T-cell (primary cell): Measurements from ENCODE around the gene DIP2C. TPM values are rescaled to one million over a fixed set of nuclear protein-coding genes. Genes with fewer than 3 reads are reported as not detected.

Experiments used
- ATAC-seq, 4 experiments: fragments of 200-7000 bp in 3 of 4; fragments of 150-1000 bp in 1 of 4; cut with Tn5 transposase; replicated peaks in 1 of 4; 1 replicate in 3 of 4; 2 replicates in 1 of 4; pipeline ENCODE4 v1.10.0; 2021; ENCODE audit warnings: moderate library complexity in 3 of 4, mild to moderate bottlenecking in 2 of 4, moderate number of reproducible peaks in 1 of 4
- CTCF ChIA-PET, 2 donors: fragments of 300-600 bp; sonication (Branson Sonifier 250); formaldehyde crosslinking; loops; one replicate each; lab custom pipeline; 2022; ENCODE audit warnings: antibody characterized with exemption in 2 of 2; lab: Charles Lee
- POLR2A ChIA-PET, 2 donors: fragments of 300-600 bp; sonication (Branson Sonifier 250); formaldehyde crosslinking; loops; one replicate each; lab custom pipeline; 2022; ENCODE audit warnings: antibody characterized with exemption in 2 of 2; lab: Charles Lee
- DNase-seq, 35 experiments: peaks; one replicate each; pipeline versions ENCODE4 v3.0.0 to v3.0.0-alpha.2; 2013 to 2023
- H3K27ac ChIP-seq: one replicate; pipeline ENCODE4 v1.5.1; 2013; ENCODE audit warnings: low read length
- H3K27me3 ChIP-seq, 2 experiments: replicated peaks in 1 of 2; 1 replicate in 1 of 2; 2 replicates in 1 of 2; pipeline versions ENCODE4 v1.6.1 to v1.7.0; 2013; ENCODE audit warnings: low read length in 1 of 2, mixed read lengths in 1 of 2; ENCODE audit not compliant: control insufficient read depth in 2 of 2, insufficient read depth in 2 of 2; ENCODE audit errors: extremely low read depth in 1 of 2
- H3K36me3 ChIP-seq, 2 donors: 1 replicate in 1 of 2; 2 replicates in 1 of 2; pipeline versions ENCODE4 v1.6.1 to v1.7.0; 2013; ENCODE audit warnings: low read length in 1 of 2; ENCODE audit not compliant: control insufficient read depth in 2 of 2, insufficient read depth in 1 of 2; ENCODE audit errors: extremely low read depth in 1 of 2
- H3K4me1 ChIP-seq, 2 experiments: 1 replicate in 1 of 2; 2 replicates in 1 of 2; pipeline versions ENCODE4 v1.6.1 to v1.7.0; 2013; ENCODE audit warnings: low read length in 2 of 2, mixed read lengths in 1 of 2; ENCODE audit not compliant: insufficient read depth in 2 of 2, control insufficient read depth in 1 of 2; ENCODE audit errors: extremely low read depth in 1 of 2
- H3K4me3 ChIP-seq, 2 donors: 1 replicate in 1 of 2; 2 replicates in 1 of 2; pipeline versions ENCODE4 v1.5.1 to v1.7.0; 2013; ENCODE audit warnings: mild to moderate bottlenecking in 2 of 2, low read length in 1 of 2, moderate library complexity in 1 of 2; ENCODE audit not compliant: control insufficient read depth in 1 of 2; ENCODE audit errors: extremely low read depth in 1 of 2
- H3K9me3 ChIP-seq: 2 replicates; pipeline ENCODE4 v1.7.0; 2013
- H3K27ac Mint-ChIP-seq, 2 donors: one replicate each; pipeline ENCODE4 v1.8.0; 2020 to 2021; ENCODE audit warnings: mild to moderate bottlenecking in 2 of 2, mixed read lengths in 2 of 2
- H3K27me3 Mint-ChIP-seq, 2 donors: one replicate each; pipeline ENCODE4 v1.8.0; 2021 to 2022; ENCODE audit warnings: mixed read lengths in 2 of 2
- H3K36me3 Mint-ChIP-seq: one replicate; pipeline ENCODE4 v1.8.0; 2021; ENCODE audit warnings: mixed read lengths
- H3K4me1 Mint-ChIP-seq, 3 donors: one replicate each; pipeline ENCODE4 v1.8.0; 2020 to 2022; ENCODE audit warnings: mixed read lengths in 3 of 3, mild to moderate bottlenecking in 1 of 3
- H3K4me3 Mint-ChIP-seq, 3 donors: one replicate each; pipeline ENCODE4 v1.8.0; 2020 to 2022; ENCODE audit warnings: mild to moderate bottlenecking in 3 of 3, mixed read lengths in 3 of 3, moderate library complexity in 3 of 3
- H3K9me3 Mint-ChIP-seq, 3 donors: one replicate each; pipeline ENCODE4 v1.8.0; 2020 to 2022; ENCODE audit warnings: mixed read lengths in 3 of 3
- WGBS: methylation state at CpG from one replicate; pipeline ENCODE4 v1.1.5; 2013; ENCODE audit warnings: missing lambda C conversion rate; ENCODE audit not compliant: insufficient coverage; 5-methylcytosine and 5-hydroxymethylcytosine counted together
- total RNA-seq, 35 experiments: library from RNA in 6 of 35; stranded (reverse) in 6 of 35; fragments of 120-200 nt in 1 of 35; gene quantifications; one replicate each; pipeline versions ENCODE4 v1.2.1 to v1.2.4 and lab custom pipeline; 2013 to 2026

Gene DIP2C
- total RNA-seq, 5 donors from 2014 or later (not counting 1 experiment from before 2014, with no cell fraction given): 2.7 to 7.4 (median 4.5) TPM

GRCh38 chr10:527416-527815 is 162.1 kb downstream of the DIP2C start:
- Mint-ChIP-seq H3K4me1 (no peaks in the 10 kb centered on the region), H3K9me3 (no peaks in the 10 kb centered on the region), H3K27ac (no peak overlapping the region), H3K27me3 (peaks cover 9 to 14% of the 10 kb centered on the region in 2 donors), H3K36me3 (no peaks in the 10 kb centered on the region), H3K4me3 (no peak overlapping the region)
- CTCF ChIA-PET: no interaction called here
- no peak for DNase-seq
- Histone ChIP-seq H3K4me1 (no peaks in the 10 kb centered on the region), H3K9me3 (no peaks in the 10 kb centered on the region), H3K36me3 (no peaks in the 10 kb centered on the region), H3K27me3 (peaks cover 2 to 26% of the 10 kb centered on the region in 2 experiments), H3K4me3 (no peak overlapping the region), H3K27ac (no peak overlapping the region)
- POLR2A ChIA-PET: no interaction called here
- no CpG with 5 or more reads among the region's 1 CpG for WGBS
- no peak for ATAC-seq

- 94% methylated on average over 19 of the region's 21 CpGs for WGBS
- H3K4me1 Mint-ChIP-seq: no peaks in the 10 kb centered on the region
- CTCF ChIA-PET: no interaction called here
Observed at GRCh38 chr10:526651-527312, 162.7 kb downstream of the DIP2C start.

DNA sequence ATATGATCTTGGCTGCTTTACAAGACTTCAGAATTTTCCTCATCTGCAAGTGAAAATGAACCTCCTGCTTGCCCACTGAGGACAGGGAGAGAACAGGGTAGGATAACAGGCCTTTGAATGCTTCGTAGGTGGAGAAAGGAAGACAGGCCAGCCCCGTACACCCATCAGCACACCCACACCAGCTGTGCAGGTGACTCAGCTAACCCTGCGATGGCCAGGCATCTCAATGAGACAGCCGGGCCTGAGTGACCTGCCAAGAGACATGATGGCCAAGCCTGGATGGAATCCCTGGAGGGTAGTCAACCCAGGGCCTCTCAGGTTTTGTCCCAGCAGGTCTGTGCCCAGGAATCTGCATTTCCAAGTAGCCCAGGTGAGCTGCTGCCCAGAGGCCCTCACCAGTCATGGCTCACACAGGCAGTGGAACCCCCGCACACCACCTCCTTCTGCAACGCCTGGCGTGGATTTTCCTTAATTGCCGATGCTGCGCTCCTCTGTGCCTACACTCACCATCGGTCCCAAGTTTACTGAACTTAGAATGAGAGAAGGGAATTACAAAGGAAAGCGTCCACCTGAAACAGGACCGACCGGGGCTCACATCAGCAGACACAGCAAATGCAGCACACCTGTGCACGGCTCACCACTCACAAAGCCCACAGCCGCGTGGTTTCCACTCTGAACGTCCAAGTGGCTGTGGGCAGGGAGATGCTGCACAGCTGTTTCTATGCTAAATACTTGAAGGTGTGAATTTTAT is 163.7 kb downstream of the DIP2C start:
- Mint-ChIP-seq H3K27me3 (peaks cover 9 to 14% of the 10 kb centered on the region in 2 donors), H3K36me3 (no peaks in the 10 kb centered on the region), H3K4me3 (no peak overlapping the region), H3K9me3 (no peaks in the 10 kb centered on the region), H3K4me1 (no peaks in the 10 kb centered on the region), H3K27ac (no peak overlapping the region)
- WGBS: 89% methylated on average over 2 of the region's 17 CpGs
- Histone ChIP-seq H3K27me3 (peaks cover 2 to 33% of the 10 kb centered on the region in 2 experiments), H3K4me3 (no peak overlapping the region), H3K4me1 (no peaks in the 10 kb centered on the region), H3K27ac (no peak overlapping the region), H3K9me3 (no peaks in the 10 kb centered on the region), H3K36me3 (no peaks in the 10 kb centered on the region)
- ChIA-PET POLR2A (no interaction called here), CTCF (no interaction called here)
- ATAC-seq: no peak
- DNase-seq: no peak

More at GRCh38 chr10:526651-527312, 162.7 kb downstream of the DIP2C start:
- H3K36me3 Mint-ChIP-seq: no peaks in the 10 kb centered on the region
- H3K9me3 Mint-ChIP-seq: no peaks in the 10 kb centered on the region
- H3K4me3 Mint-ChIP-seq: no peak overlapping the region
- peaks cover 2 to 31% of the 10 kb centered on the region in 2 experiments for H3K27me3 ChIP-seq
- no peak overlapping the region for H3K4me3 ChIP-seq
- H3K27ac ChIP-seq: no peak overlapping the region
- no peaks in the 10 kb centered on the region for H3K36me3 ChIP-seq
- H3K27me3 Mint-ChIP-seq: peaks cover 9 to 13% of the 10 kb centered on the region in 2 donors
- no peaks in the 10 kb centered on the region for H3K4me1 ChIP-seq
- no peak for DNase-seq
- H3K27ac Mint-ChIP-seq: no peak overlapping the region
- H3K9me3 ChIP-seq: no peaks in the 10 kb centered on the region
- POLR2A ChIA-PET: no interaction called here
- no peak for ATAC-seq

DNA sequence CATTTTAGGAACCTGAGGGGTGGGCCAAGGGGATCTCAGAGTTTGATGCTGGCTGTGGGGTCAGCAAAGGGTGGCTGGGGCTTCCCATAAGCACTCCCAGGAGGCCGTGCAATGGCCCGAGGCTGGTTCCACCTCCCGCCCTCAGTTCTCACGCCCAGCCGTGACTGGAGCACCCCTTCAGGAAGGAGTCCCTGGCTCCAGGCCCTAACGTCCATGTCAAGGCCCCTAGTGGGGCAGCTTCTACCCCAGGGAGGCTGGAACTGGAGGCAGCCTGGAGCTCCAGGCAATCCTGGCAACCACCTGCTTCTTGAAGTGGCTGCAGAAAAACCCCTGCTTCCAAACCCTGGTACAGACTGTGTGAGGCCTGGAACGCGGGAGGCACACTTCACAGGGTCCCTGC is 165.5 kb downstream of the DIP2C start:
- H3K4me1 Mint-ChIP-seq: no peaks in the 10 kb centered on the region
- no peak overlapping the region for H3K27ac ChIP-seq
- ATAC-seq (no peak), DNase-seq (no peak)
- H3K4me1 ChIP-seq: no peaks in the 10 kb centered on the region
- H3K36me3 Mint-ChIP-seq: no peaks in the 10 kb centered on the region
- H3K27me3 Mint-ChIP-seq: peaks cover 9 to 15% of the 10 kb centered on the region in 2 donors
- no peaks in the 10 kb centered on the region for H3K9me3 Mint-ChIP-seq
- no peaks in the 10 kb centered on the region for H3K9me3 ChIP-seq
- H3K36me3 ChIP-seq: no peaks in the 10 kb centered on the region
- WGBS: 70% methylated on average over 6 of the region's 8 CpGs
- H3K4me3 Mint-ChIP-seq: no peak overlapping the region
- H3K4me3 ChIP-seq: no peak overlapping the region
- peaks cover 2 to 42% of the 10 kb centered on the region in 2 experiments for H3K27me3 ChIP-seq
- ChIA-PET POLR2A (no interaction called here), CTCF (interaction anchor here in 1 of 2 donors (0.6 kb wide), 2 partner anchors 11 to 474 kb away, joined by 3 to 5 read pairs; no protein-coding TSS in a partner anchor)
- H3K27ac Mint-ChIP-seq: no peak overlapping the region

GRCh38 chr10:522350-522749 is 167.1 kb downstream of the DIP2C start:
- H3K4me1 Mint-ChIP-seq: no peaks in the 10 kb centered on the region
- WGBS: 92% methylated on average over 8 of the region's 13 CpGs
- no peaks in the 10 kb centered on the region for H3K9me3 Mint-ChIP-seq
- H3K4me3 Mint-ChIP-seq: no peak overlapping the region
- peaks cover 9 to 23% of the 10 kb centered on the region in 2 donors for H3K27me3 Mint-ChIP-seq
- Histone ChIP-seq H3K9me3 (no peaks in the 10 kb centered on the region), H3K4me1 (no peaks in the 10 kb centered on the region), H3K27ac (no peak overlapping the region), H3K27me3 (peaks cover 2 to 47% of the 10 kb centered on the region in 2 experiments), H3K4me3 (no peak overlapping the region), H3K36me3 (no peaks in the 10 kb centered on the region)
- DNase-seq (no peak), ATAC-seq (no peak)
- POLR2A ChIA-PET: no interaction called here
- H3K27ac Mint-ChIP-seq: no peak overlapping the region
- CTCF ChIA-PET: no interaction called here
- no peaks in the 10 kb centered on the region for H3K36me3 Mint-ChIP-seq

DNA sequence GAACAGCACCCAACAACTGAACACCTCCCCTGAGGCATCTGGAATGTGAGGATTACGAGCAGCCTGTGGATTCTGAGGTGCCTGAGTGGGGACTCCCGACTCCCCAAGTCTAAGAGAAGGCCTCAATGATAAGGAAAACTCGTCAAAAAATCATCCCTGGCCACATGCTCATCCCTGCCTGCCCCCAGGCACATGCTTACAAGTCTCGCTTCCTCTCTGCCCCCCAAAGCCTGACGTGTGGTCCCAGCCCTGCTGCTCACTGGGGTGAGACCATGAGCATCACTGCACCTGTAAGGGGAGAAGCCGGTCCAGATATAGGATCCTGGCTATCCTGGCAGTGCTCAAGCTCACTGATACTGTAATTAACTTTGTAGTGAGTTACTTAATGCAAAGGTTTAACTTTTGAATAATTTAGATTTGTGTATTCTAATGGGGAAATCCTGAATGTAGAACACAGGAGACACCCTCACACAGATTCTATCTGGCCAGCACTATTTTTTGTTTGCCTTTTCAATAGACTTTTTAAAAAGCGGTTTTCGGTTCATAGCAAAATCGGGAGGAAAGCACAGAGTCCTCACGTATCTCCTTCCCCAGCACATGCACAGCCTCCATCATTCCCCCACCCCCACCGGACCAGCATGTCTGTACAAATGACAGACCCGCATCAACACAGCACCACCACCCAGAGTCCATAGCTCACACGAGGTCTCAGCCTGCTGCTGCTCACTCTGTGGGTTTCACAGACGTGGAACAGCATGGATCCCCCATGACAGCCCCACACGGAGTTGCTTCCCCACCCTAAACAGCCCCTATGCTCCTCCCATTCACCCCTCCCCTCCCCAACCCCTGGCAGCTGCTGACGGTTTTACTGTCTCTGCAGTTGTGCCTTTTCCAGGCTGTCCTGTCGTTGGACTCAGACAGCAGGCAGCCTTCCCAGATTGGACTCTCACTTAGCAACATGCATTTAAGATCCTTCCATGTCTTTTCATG is 167.9 kb downstream of the DIP2C start:
- no peak overlapping the region for H3K27ac Mint-ChIP-seq
- WGBS: 62% methylated on average over 11 of the region's 17 CpGs
- H3K4me1 ChIP-seq: no peaks in the 10 kb centered on the region
- H3K27me3 Mint-ChIP-seq: peaks cover 6 to 23% of the 10 kb centered on the region in 2 donors
- ChIA-PET CTCF (no interaction called here), POLR2A (no interaction called here)
- H3K9me3 Mint-ChIP-seq: no peaks in the 10 kb centered on the region
- no peak overlapping the region for H3K4me3 ChIP-seq
- DNase-seq (no peak), ATAC-seq (no peak)
- no peaks in the 10 kb centered on the region for H3K36me3 Mint-ChIP-seq
- no peak overlapping the region for H3K27ac ChIP-seq
- peaks cover 2 to 41% of the 10 kb centered on the region in 2 experiments for H3K27me3 ChIP-seq
- H3K4me3 Mint-ChIP-seq: no peak overlapping the region
- H3K4me1 Mint-ChIP-seq: no peaks in the 10 kb centered on the region
- no peaks in the 10 kb centered on the region for H3K9me3 ChIP-seq
- no peaks in the 10 kb centered on the region for H3K36me3 ChIP-seq
